H1 (cell line): ENCODE results near the gene KCNC1. TPM values are rescaled to one million over a fixed set of nuclear protein-coding genes. Genes with fewer than 3 reads are reported as not detected.

Experiments used
- CTCF ChIA-PET: fragments of 300-600 bp; sonication (Branson Sonifier 250); formaldehyde crosslinking; loops from one replicate; lab custom pipeline; 2021; ENCODE audit not compliant: partially characterized antibody; lab: Charles Lee
- POLR2A ChIA-PET: fragments of 300-600 bp; sonication (Branson Sonifier 250); formaldehyde crosslinking; loops from one replicate; lab custom pipeline; 2021; ENCODE audit warnings: inconsistent platforms; ENCODE audit not compliant: partially characterized antibody; lab: Charles Lee
- DNase-seq, 2 experiments: peaks; one replicate each; pipeline versions ENCODE4 v3.0.0 to v3.0.0-alpha.2; 2010 to 2022; ENCODE audit warnings: low spot score in 2 of 2, low read depth in 1 of 2, mixed read lengths in 1 of 2
- FAIRE-seq: peaks from 2 replicates; lab custom pipeline; 2011; peaks lifted over from hg19 to GRCh38; lab: Jason Lieb, UNC
- H2AFZ ChIP-seq: 2 replicates; pipeline ENCODE4 v1.8.1; 2012; ENCODE audit warnings: low read length, inconsistent platforms
- H2AK5ac ChIP-seq: 2 replicates; pipeline ENCODE4 v1.6.1; 2013; ENCODE audit warnings: low read depth, low read length
- H2BK120ac ChIP-seq: replicated peaks from 2 replicates; pipeline ENCODE3; 2013; ENCODE audit warnings: low read depth, low read length, inconsistent platforms
- H2BK12ac ChIP-seq: 2 replicates; pipeline ENCODE4 v1.6.1; 2013; ENCODE audit warnings: low read depth, low read length
- H2BK15ac ChIP-seq: 2 replicates; pipeline ENCODE4 v1.6.1; 2013; ENCODE audit warnings: low read length
- H2BK20ac ChIP-seq: 2 replicates; pipeline ENCODE4 v1.6.1; 2013; ENCODE audit warnings: low read length
- H2BK5ac ChIP-seq: 2 replicates; pipeline ENCODE4 v1.6.1; 2013; ENCODE audit warnings: low read depth, low read length
- H3K14ac ChIP-seq: 2 replicates; pipeline ENCODE4 v1.6.1; 2013; ENCODE audit warnings: inconsistent platforms; ENCODE audit not compliant: insufficient read length
- H3K18ac ChIP-seq: 2 replicates; pipeline ENCODE4 v1.6.1; 2013; ENCODE audit warnings: low read length; ENCODE audit errors: extremely low read depth
- H3K23ac ChIP-seq: 2 replicates; pipeline ENCODE4 v1.6.1; 2013; ENCODE audit warnings: inconsistent platforms; ENCODE audit not compliant: insufficient read length
- H3K23me2 ChIP-seq: 2 replicates; pipeline ENCODE4 v1.6.1; 2013; ENCODE audit warnings: low read depth, low read length
- H3K27ac ChIP-seq: 2 replicates; pipeline ENCODE4 v1.6.1; 2011; ENCODE audit warnings: low read depth, low read length, inconsistent platforms
- H3K27me3 ChIP-seq, 4 experiments: replicated peaks in 1 of 4; 1 replicate in 1 of 4; 2 replicates in 3 of 4; pipeline versions ENCODE4 v1.6.1 to v1.8.1; 2011 to 2013; ENCODE audit warnings: low read length in 3 of 4, mild to moderate bottlenecking in 3 of 4, inconsistent platforms in 2 of 4, mixed read lengths in 2 of 4, moderate library complexity in 1 of 4; ENCODE audit not compliant: control insufficient read depth in 3 of 4, insufficient read depth in 3 of 4; ENCODE audit errors: extremely low read depth in 1 of 4
- H3K36me3 ChIP-seq, 4 experiments: 2 replicates each; pipeline versions ENCODE4 v1.6.1 to v1.8.1; 2011 to 2013; ENCODE audit warnings: mild to moderate bottlenecking in 4 of 4, low read length in 3 of 4, moderate library complexity in 2 of 4, control low read depth in 1 of 4, inconsistent platforms in 1 of 4; ENCODE audit not compliant: insufficient read depth in 4 of 4, control insufficient read depth in 2 of 4
- H3K4ac ChIP-seq: replicated peaks from 2 replicates; pipeline ENCODE3; 2013; ENCODE audit warnings: low read length, low read depth, mixed read lengths, inconsistent platforms; ENCODE audit not compliant: insufficient read length
- H3K4me1 ChIP-seq, 4 experiments: replicated peaks in 1 of 4; 1 replicate in 1 of 4; 2 replicates in 3 of 4; pipeline versions ENCODE4 v1.6.1 to v1.8.1; 2011 to 2013; ENCODE audit warnings: low read length in 3 of 4, inconsistent platforms in 2 of 4, mixed read lengths in 1 of 4; ENCODE audit not compliant: insufficient read depth in 4 of 4, control insufficient read depth in 3 of 4
- H3K4me2 ChIP-seq, 2 experiments: 2 replicates each; pipeline versions ENCODE4 v1.6.1 to v1.8.1; 2011 to 2013; ENCODE audit warnings: low read depth in 2 of 2, low read length in 2 of 2, control low read depth in 1 of 2, inconsistent platforms in 1 of 2, mild to moderate bottlenecking in 1 of 2; ENCODE audit not compliant: insufficient read depth in 1 of 2
- H3K4me3 ChIP-seq, 4 experiments: fragments of 200-600, 300-600 bp in 1 of 4; sonication (generic), shearing (Covaris generic), sonication (Bioruptor Twin) in 1 of 4; 2 replicates each; pipeline versions ENCODE4 v1.5.1 to v1.8.1; 2011 to 2016; ENCODE audit warnings: low read length in 4 of 4, low read depth in 3 of 4, control low read depth in 2 of 4, inconsistent platforms in 2 of 4, mild to moderate bottlenecking in 2 of 4, mixed read lengths in 1 of 4, moderate library complexity in 1 of 4; ENCODE audit not compliant: insufficient read depth in 2 of 4; ENCODE audit errors: extremely low read depth in 1 of 4
- H3K56ac ChIP-seq: replicated peaks from 2 replicates; pipeline ENCODE3; 2013; ENCODE audit warnings: low read depth, mild to moderate bottlenecking, mixed read lengths, low read length, inconsistent platforms; ENCODE audit not compliant: insufficient read length
- H3K79me1 ChIP-seq: 2 replicates; pipeline ENCODE4 v1.6.1; 2013; ENCODE audit warnings: low read depth, low read length, control low read depth
- H3K79me2 ChIP-seq, 2 experiments: 2 replicates each; pipeline versions ENCODE4 v1.6.1 to v1.8.1; 2012 to 2013; ENCODE audit warnings: low read length in 2 of 2, mild to moderate bottlenecking in 2 of 2, inconsistent platforms in 1 of 2; ENCODE audit not compliant: insufficient read depth in 2 of 2, control insufficient read depth in 1 of 2
- H3K9ac ChIP-seq, 4 experiments: replicated peaks in 1 of 4; 1 replicate in 1 of 4; 2 replicates in 3 of 4; pipeline versions ENCODE4 v1.6.1 to v1.8.1; 2011 to 2013; ENCODE audit warnings: low read depth in 3 of 4, low read length in 3 of 4, control low read depth in 2 of 4, mild to moderate bottlenecking in 2 of 4, moderate library complexity in 2 of 4, inconsistent platforms in 1 of 4; ENCODE audit errors: extremely low read depth in 1 of 4
- H3K9me3 ChIP-seq, 2 experiments: 2 replicates each; pipeline versions ENCODE4 v1.6.1 to v1.8.1; 2012 to 2013; ENCODE audit warnings: mild to moderate bottlenecking in 2 of 2, moderate library complexity in 2 of 2, control low read depth in 1 of 2, inconsistent platforms in 1 of 2, low read depth in 1 of 2, low read length in 1 of 2, mixed read lengths in 1 of 2; ENCODE audit not compliant: insufficient read depth in 2 of 2
- H4K20me1 ChIP-seq, 2 experiments: replicated peaks in 1 of 2; 2 replicates each; pipeline versions ENCODE3 to v1.8.1; 2011 to 2013; ENCODE audit warnings: inconsistent platforms in 2 of 2, low read length in 2 of 2, mild to moderate bottlenecking in 1 of 2; ENCODE audit not compliant: insufficient read depth in 2 of 2, control insufficient read depth in 1 of 2
- H4K5ac ChIP-seq: 2 replicates; pipeline ENCODE4 v1.6.1; 2013; ENCODE audit warnings: low read length, low read depth, mixed read lengths, inconsistent platforms; ENCODE audit not compliant: insufficient read length
- H4K8ac ChIP-seq: 2 replicates; pipeline ENCODE4 v1.8.0; 2013; ENCODE audit warnings: mild to moderate bottlenecking, moderate library complexity, low read length, inconsistent platforms; ENCODE audit not compliant: insufficient read depth; ENCODE audit errors: extremely low read depth
- H4K91ac ChIP-seq: replicated peaks from 2 replicates; pipeline ENCODE3; 2013; ENCODE audit warnings: low read length, mixed read lengths, inconsistent platforms; ENCODE audit not compliant: insufficient read length
- ASH2L ChIP-seq: fragments of 200-600, 300-600 bp; sonication (generic); IDR thresholded peaks from one replicate; pipeline ENCODE4 v1.7.1; 2017; ENCODE audit warnings: low read length
- CTBP2 ChIP-seq: IDR thresholded peaks from 2 replicates; pipeline ENCODE4 v1.7.0; 2011; ENCODE audit warnings: borderline replicate concordance, mild to moderate bottlenecking, moderate library complexity, mixed read lengths, low read length; ENCODE audit not compliant: insufficient read depth, insufficient read length
- FOSL1 ChIP-seq: IDR thresholded peaks from 2 replicates; pipeline ENCODE4 v1.6.1; 2011; ENCODE audit warnings: mild to moderate bottlenecking, low read depth, low read length, moderate library complexity; ENCODE audit not compliant: insufficient read depth
- RBBP5 ChIP-seq: IDR thresholded peaks from 2 replicates; pipeline ENCODE4 v1.7.1; 2012; ENCODE audit warnings: low read depth, mild to moderate bottlenecking, inconsistent platforms, low read length, moderate library complexity, borderline replicate concordance
- ZNF274 ChIP-seq: IDR thresholded peaks from 2 replicates; pipeline ENCODE4 v1.7.0; 2012; ENCODE audit warnings: low read length, borderline replicate concordance; ENCODE audit errors: extremely low read depth
- WGBS, 2 experiments: shearing (Covaris generic) in 1 of 2; methylation state at CpG; one replicate each; pipeline versions ENCODE4 v1.1.6 to v1.1.7; 2013 to 2015; ENCODE audit warnings: low lambda C conversion rate in 2 of 2, mixed read lengths in 2 of 2, inconsistent platforms in 1 of 2, low coverage in 1 of 2, missing lambda C conversion rate in 1 of 2; ENCODE audit not compliant: insufficient replicate concordance in 2 of 2, insufficient coverage in 1 of 2, insufficient read length in 1 of 2; ENCODE audit errors: extremely low coverage in 1 of 2, missing lambda C conversion rate in 1 of 2; 5-methylcytosine and 5-hydroxymethylcytosine counted together
- polyA plus RNA-seq, 7 experiments: library from polyadenylated mRNA; depleted of rRNA in 3 of 7; stranded (reverse) in 5 of 7; unstranded in 2 of 7; fragments of >200 nt in 5 of 7; fragments of 200-250 nt in 2 of 7; gene quantifications; 1 replicate in 5 of 7; 2 replicates in 1 of 7; 4 replicates in 1 of 7; pipeline versions ENCODE4 v1.2.1 to v1.2.3, GENCODE V29; 2011 to 2013; ENCODE audit warnings: missing spikeins in 2 of 7, mixed read lengths in 2 of 7
- total RNA-seq: library from RNA; stranded (reverse); fragmentation: NEBNext Ultra II Directional; extraction: Animal tissue kit (Norgen Biotek cat#: 25700); gene quantifications from 2 replicates; pipeline ENCODE4 v1.2.1, GENCODE V29; 2021

The KCNC1 gene
- total and polyA plus RNA-seq, 2 of the 8 experiments (the other 6 are each of a cell fraction or from before 2014, with no cell fraction given) = 0.11 to 0.26 TPM

GRCh38 chr11:17699147-17700114 is 35.1 kb upstream of the KCNC1 start:
- Histone ChIP-seq H3K4ac (no peak overlapping the region), H3K36me3 (no peaks in the 10 kb centered on the region; a peak in 1 of 8 replicates), H3K79me2 (no peaks in the 10 kb centered on the region), H2AK5ac (no peak overlapping the region), H3K4me1 (no peaks in the 10 kb centered on the region; a peak in 1 of 7 replicates), H2BK15ac (0 out of 2 replicates have a peak overlapping the region, but pooled peaks have one; percentile 12), H4K20me1 (peaks cover 0 to 2% of the 10 kb centered on the region in 2 experiments), H3K23me2 (no peaks in the 10 kb centered on the region; the same call in 1 of the 2 replicates), H2BK12ac (no peak overlapping the region), H3K14ac (no peak overlapping the region), H2AFZ (no peak overlapping the region), H3K27ac (no peak overlapping the region), H2BK5ac (no peak overlapping the region), H3K9ac (no peak overlapping the region), H3K23ac (no peak overlapping the region), H3K79me1 (no peaks in the 10 kb centered on the region), H4K8ac (no peak overlapping the region; the same call in 1 of the 2 replicates), H4K91ac (no peak overlapping the region), H3K27me3 (peaks cover 5 to 29% (median 26%) of the 10 kb centered on the region in 4 experiments), H2BK120ac (no peak overlapping the region), H3K18ac (no peak overlapping the region), H3K9me3 (peaks cover 5 to 7% of the 10 kb centered on the region in 2 experiments; a peak in 3 of 4 replicates), H3K56ac (no peak overlapping the region), H3K4me2 (no peak overlapping the region), H2BK20ac (no peak overlapping the region), H3K4me3 (no peak overlapping the region), H4K5ac (no peak overlapping the region)
- no peak for FAIRE-seq
- ChIA-PET CTCF (interaction anchor here (1.1 to 2.7 kb wide), 5 partner anchors 12 to 101 kb away, joined by 3 to 7 read pairs (median 6); no protein-coding TSS in a partner anchor), POLR2A (no interaction called here)
- no peak for DNase-seq
- WGBS, 2 experiments = 85% methylated on average over 5 of the region's 5 CpGs; no CpG with 5 or more reads in 1 of the 2 experiments
- no peak for TF ChIP-seq ASH2L
- no peak for TF ChIP-seq RBBP5
- TF ChIP-seq FOSL1 = no peak
- TF ChIP-seq ZNF274 = no peak
- no peak for TF ChIP-seq CTBP2
